GM04503 (cell line): ENCODE data around the gene TMEM233.
A peak's percentile ranks its signal among the peaks of the same experiment; 100 is the strongest.

Experiments used
- DNase-seq: peaks from one replicate; pipeline ENCODE4 v3.0.0-alpha.2; 2012; ENCODE audit warnings: low read depth

The TMEM233 gene

GRCh38 chr12:119593578-119594398 is at the start of gene TMEM233:
Gene TMEM233 (plus strand): TSS chr12:119593774. CDS start chr12:119593849, 75 bp downstream.
- DNase-seq = no peak

- peak; percentile 17 for DNase-seq
Observed at GRCh38 chr12:119544765-119545625, 48.6 kb upstream of the TMEM233 start.

- no peak for DNase-seq
Observed at GRCh38 chr12:119546340-119546739, 47.2 kb upstream of the TMEM233 start.

DNA sequence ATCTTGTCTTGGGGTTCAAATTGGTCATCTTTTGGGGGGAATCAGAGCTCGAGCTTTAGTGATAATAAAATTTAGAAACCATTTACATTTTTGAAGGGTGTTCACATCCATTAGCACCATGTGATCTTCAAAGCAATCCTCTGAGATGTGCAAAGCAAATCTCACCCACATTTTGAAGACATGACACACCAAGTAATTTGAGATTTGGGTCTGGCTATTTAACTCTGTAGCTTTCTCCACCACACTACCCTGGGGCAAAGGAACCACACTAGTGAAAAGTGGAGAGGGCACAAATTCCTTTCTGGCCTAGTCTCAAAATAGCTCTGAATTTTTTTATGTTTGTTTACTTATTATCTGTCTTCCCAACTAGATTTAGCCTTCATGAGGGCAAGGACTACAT is 46.6 kb upstream of the TMEM233 start:
- no peak for DNase-seq

DNA sequence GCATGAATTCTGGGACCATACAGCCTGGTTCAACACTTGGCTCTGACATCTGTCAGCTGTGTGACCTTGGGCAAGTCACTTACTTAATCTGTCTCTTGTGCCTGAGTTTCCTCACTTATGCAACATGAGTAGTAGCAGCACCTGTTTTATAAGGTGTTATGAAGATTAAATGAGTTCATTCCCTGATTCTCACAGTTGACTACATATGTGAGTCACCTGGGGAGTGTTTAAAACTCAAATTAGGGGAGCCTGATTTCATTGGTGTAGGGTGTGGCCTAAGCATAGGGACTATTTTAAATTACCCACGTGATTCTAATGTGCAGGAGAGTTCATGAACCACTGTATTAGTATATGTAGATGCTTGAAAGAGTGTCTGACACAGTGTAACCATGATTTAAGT is 36.7 kb upstream of the TMEM233 start:
- no peak for DNase-seq

DNA sequence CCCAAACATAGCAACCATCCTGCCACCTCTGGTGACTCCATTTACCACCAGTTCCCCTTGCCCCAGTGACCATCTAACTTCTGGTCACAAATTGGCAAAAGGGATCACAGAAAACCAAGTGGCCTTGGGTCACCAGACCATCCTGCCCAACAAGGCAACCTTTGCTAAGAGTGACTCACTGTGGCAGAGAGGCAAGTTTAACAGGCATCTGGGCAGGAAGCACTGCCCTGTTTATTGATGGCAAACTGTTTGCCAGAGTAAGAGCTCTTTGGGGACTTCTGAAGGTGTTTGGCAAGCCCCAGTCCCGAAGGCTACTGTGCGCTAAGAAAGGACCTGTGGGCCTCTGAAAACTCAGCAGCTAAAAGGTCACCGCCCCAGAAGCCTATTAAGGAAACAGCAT is 28.2 kb upstream of the TMEM233 start:
- DNase-seq = no peak

DNA sequence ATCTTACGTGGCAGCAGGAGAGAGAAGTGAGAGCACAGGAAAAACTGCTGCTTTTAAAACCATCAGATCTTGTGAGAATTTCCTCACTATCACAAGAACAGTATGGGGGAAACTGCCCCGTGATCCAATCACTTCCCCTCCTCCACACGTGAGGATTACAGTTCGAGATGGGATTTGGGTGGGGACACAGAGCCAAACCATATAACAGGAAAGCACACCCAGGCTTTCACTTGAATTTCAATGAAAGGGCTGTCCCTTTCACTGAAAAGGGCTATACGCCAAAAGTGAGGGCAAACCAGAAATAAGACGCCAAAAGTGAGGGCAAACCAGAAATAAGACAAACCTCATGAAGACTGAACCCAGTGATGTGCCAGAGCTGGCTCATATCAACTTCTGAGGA is 22.8 kb upstream of the TMEM233 start:
- no peak for DNase-seq

DNA sequence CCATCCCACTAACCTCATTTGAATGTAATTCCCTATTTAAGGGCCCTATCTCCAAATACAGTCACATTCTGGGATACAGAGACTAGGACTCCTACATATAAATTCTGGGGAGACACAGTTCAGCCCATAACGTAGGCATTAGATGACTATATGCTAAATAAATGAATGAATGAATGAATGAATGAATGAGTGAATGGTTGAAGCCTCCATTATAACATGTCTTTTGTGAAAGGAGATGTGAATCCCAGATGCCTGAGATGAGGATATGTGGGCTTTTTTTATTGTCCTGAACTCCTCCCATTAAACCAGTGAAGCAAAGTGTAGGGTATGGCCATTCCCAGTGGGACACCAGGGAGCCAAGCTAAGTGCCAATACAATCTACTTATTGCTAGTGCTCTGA is 20.5 kb upstream of the TMEM233 start:
- no peak for DNase-seq

GRCh38 chr12:119574255-119574654 is 19.3 kb upstream of the TMEM233 start:
- no peak for DNase-seq

DNA sequence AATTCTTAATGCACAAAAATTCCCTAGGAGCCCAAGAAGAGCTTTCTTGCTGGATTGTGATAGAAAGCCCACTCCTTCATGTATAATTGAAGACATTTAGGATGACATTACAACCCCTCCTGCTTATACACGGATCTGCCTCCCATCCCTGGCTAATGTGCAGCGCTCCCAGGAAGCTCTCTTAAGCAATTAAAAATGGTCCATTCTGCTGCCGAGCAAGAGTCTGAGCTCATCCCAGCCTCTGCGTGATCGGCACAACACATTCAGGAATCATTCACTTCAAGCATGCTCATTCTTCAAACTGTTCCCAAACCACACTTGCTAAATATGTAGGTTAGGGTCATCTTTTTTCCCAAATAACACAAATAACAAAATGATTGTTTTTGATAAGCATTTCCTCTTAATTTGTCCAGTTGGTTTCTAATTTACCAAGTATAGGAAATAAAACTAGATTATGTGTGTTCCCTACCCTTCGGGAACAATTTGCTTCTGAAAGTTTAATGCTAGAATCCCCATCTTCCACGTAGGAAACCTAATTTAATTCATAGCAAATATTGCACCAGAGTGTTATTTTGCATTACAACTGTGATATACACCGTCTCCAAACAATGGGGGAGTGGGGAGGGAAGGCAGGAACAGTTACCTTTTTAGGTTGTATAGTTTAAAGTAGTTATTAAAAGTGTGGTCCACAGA is 17.3 kb upstream of the TMEM233 start:
- DNase-seq = no peak

GRCh38 chr12:119576915-119577314 is 16.7 kb upstream of the TMEM233 start:
- no peak for DNase-seq

- no peak for DNase-seq
Observed at GRCh38 chr12:119578112-119578511, 15.5 kb upstream of the TMEM233 start.

DNA sequence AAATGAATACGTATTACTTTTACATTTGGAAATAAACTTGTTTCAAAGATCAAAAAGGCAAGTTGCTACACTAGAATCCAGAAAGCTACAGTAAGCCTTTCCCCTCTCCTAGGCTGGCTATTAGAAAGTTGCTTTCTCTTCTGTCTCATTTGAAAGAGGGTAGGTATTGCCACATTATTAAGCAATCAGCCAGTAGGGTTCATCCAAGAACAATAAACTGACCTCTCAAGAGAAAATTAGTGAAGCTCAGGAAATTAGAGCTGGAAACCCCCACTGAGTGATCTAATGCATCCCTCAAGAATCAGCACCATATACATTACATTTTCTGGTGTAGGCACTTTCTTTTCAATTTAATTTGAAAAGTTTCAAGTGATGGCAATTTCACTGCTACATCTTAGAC is 4.5 kb upstream of the TMEM233 start:
- DNase-seq = no peak

- DNase-seq = no peak
Observed at GRCh38 chr12:119589634-119590033, 3.9 kb upstream of the TMEM233 start.

DNA sequence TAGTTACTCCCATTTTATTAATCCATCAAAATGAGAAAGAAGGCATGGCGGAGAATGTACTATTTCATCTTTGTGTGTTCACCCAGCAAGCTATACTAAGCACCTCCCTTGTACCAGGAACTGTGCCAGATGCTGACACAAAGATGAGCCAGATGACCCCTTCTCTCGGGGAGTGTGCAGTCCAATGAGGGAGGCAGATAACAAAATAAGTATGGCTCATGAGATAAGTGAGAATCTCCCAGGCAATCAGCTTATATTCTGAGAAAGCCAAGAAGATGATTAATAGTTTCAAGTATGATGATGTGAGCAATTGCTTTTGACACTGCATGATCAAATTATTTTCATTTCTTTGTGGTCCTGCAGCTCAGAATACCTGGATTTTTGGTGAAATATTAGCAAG is 1.3 kb upstream of the TMEM233 start:
- no peak for DNase-seq

DNA sequence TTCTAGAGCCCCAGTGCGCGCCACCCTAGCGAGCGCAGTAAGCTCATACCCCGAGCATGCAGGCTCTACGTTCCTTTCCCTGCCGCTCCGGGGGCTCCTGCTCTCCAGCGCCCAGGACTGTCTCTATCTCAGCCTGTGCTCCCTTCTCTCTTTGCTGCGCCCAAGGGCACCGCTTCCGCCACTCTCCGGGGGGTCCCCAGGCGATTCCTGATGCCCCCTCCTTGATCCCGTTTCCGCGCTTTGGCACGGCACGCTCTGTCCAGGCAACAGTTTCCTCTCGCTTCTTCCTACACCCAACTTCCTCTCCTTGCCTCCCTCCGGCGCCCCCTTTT is 791 bp downstream of the TMEM233 start:
- no peak for DNase-seq

DNA sequence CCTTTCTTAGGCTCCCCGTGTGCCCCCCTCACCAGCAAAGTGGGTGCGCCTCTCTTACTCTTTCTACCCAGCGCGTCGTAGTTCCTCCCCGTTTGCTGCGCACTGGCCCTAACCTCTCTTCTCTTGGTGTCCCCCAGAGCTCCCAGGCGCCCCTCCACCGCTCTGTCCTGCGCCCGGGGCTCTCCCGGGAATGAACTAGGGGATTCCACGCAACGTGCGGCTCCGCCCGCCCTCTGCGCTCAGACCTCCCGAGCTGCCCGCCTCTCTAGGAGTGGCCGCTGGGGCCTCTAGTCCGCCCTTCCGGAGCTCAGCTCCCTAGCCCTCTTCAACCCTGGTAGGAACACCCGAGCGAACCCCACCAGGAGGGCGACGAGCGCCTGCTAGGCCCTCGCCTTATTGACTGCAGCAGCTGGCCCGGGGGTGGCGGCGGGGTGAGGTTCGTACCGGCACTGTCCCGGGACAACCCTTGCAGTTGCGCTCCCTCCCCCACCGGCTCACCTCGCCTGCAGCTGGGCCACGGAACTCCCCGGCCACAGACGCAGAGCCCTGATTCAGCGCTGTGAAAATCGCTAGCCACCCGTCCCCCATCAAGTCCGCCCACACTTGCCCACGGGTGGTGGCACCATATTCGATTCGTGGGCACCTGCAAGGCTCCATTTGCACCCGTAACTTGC is 1.3 kb downstream of the TMEM233 start:
- DNase-seq = no peak

- DNase-seq = no peak
Observed at GRCh38 chr12:119598159-119598558, 4.6 kb downstream of the TMEM233 start.

- no peak for DNase-seq
Observed at GRCh38 chr12:119601877-119602733, 8.5 kb downstream of the TMEM233 start.

- no peak for DNase-seq
Observed at GRCh38 chr12:119602734-119603094, 9.1 kb downstream of the TMEM233 start.

GRCh38 chr12:119603767-119604166 is 10.2 kb downstream of the TMEM233 start:
- no peak for DNase-seq
